T-cell (primary cell): ENCODE data around the gene CARMIL3. TPM values are rescaled to one million over a fixed set of nuclear protein-coding genes. Genes with fewer than 3 reads are reported as not detected.
"Not testable (repeated sequence)": the region's sequence is repeated elsewhere in the genome, so short reads cannot be mapped to it uniquely, and the experiment has no call there.

Source experiments
- ATAC-seq, 4 experiments: fragments of 200-7000 bp in 3 of 4; fragments of 150-1000 bp in 1 of 4; cut with Tn5 transposase; replicated peaks in 1 of 4; 1 replicate in 3 of 4; 2 replicates in 1 of 4; pipeline ENCODE4 v1.10.0; 2021; ENCODE audit warnings: moderate library complexity in 3 of 4, mild to moderate bottlenecking in 2 of 4, moderate number of reproducible peaks in 1 of 4
- CTCF ChIA-PET, 2 donors: fragments of 300-600 bp; sonication (Branson Sonifier 250); formaldehyde crosslinking; loops; one replicate each; lab custom pipeline; 2022; ENCODE audit warnings: antibody characterized with exemption in 2 of 2; lab: Charles Lee
- POLR2A ChIA-PET, 2 donors: fragments of 300-600 bp; sonication (Branson Sonifier 250); formaldehyde crosslinking; loops; one replicate each; lab custom pipeline; 2022; ENCODE audit warnings: antibody characterized with exemption in 2 of 2; lab: Charles Lee
- DNase-seq, 35 experiments: peaks; one replicate each; pipeline versions ENCODE4 v3.0.0 to v3.0.0-alpha.2; 2013 to 2023
- H3K27ac ChIP-seq: one replicate; pipeline ENCODE4 v1.5.1; 2013; ENCODE audit warnings: low read length
- H3K27me3 ChIP-seq, 2 experiments: replicated peaks in 1 of 2; 1 replicate in 1 of 2; 2 replicates in 1 of 2; pipeline versions ENCODE4 v1.6.1 to v1.7.0; 2013; ENCODE audit warnings: low read length in 1 of 2, mixed read lengths in 1 of 2; ENCODE audit not compliant: control insufficient read depth in 2 of 2, insufficient read depth in 2 of 2; ENCODE audit errors: extremely low read depth in 1 of 2
- H3K36me3 ChIP-seq, 2 donors: 1 replicate in 1 of 2; 2 replicates in 1 of 2; pipeline versions ENCODE4 v1.6.1 to v1.7.0; 2013; ENCODE audit warnings: low read length in 1 of 2; ENCODE audit not compliant: control insufficient read depth in 2 of 2, insufficient read depth in 1 of 2; ENCODE audit errors: extremely low read depth in 1 of 2
- H3K4me1 ChIP-seq, 2 experiments: 1 replicate in 1 of 2; 2 replicates in 1 of 2; pipeline versions ENCODE4 v1.6.1 to v1.7.0; 2013; ENCODE audit warnings: low read length in 2 of 2, mixed read lengths in 1 of 2; ENCODE audit not compliant: insufficient read depth in 2 of 2, control insufficient read depth in 1 of 2; ENCODE audit errors: extremely low read depth in 1 of 2
- H3K4me3 ChIP-seq, 2 donors: 1 replicate in 1 of 2; 2 replicates in 1 of 2; pipeline versions ENCODE4 v1.5.1 to v1.7.0; 2013; ENCODE audit warnings: mild to moderate bottlenecking in 2 of 2, low read length in 1 of 2, moderate library complexity in 1 of 2; ENCODE audit not compliant: control insufficient read depth in 1 of 2; ENCODE audit errors: extremely low read depth in 1 of 2
- H3K9me3 ChIP-seq: 2 replicates; pipeline ENCODE4 v1.7.0; 2013
- H3K27ac Mint-ChIP-seq, 2 donors: one replicate each; pipeline ENCODE4 v1.8.0; 2020 to 2021; ENCODE audit warnings: mild to moderate bottlenecking in 2 of 2, mixed read lengths in 2 of 2
- H3K27me3 Mint-ChIP-seq, 2 donors: one replicate each; pipeline ENCODE4 v1.8.0; 2021 to 2022; ENCODE audit warnings: mixed read lengths in 2 of 2
- H3K36me3 Mint-ChIP-seq: one replicate; pipeline ENCODE4 v1.8.0; 2021; ENCODE audit warnings: mixed read lengths
- H3K4me1 Mint-ChIP-seq, 3 donors: one replicate each; pipeline ENCODE4 v1.8.0; 2020 to 2022; ENCODE audit warnings: mixed read lengths in 3 of 3, mild to moderate bottlenecking in 1 of 3
- H3K4me3 Mint-ChIP-seq, 3 donors: one replicate each; pipeline ENCODE4 v1.8.0; 2020 to 2022; ENCODE audit warnings: mild to moderate bottlenecking in 3 of 3, mixed read lengths in 3 of 3, moderate library complexity in 3 of 3
- H3K9me3 Mint-ChIP-seq, 3 donors: one replicate each; pipeline ENCODE4 v1.8.0; 2020 to 2022; ENCODE audit warnings: mixed read lengths in 3 of 3
- WGBS: methylation state at CpG from one replicate; pipeline ENCODE4 v1.1.5; 2013; ENCODE audit warnings: missing lambda C conversion rate; ENCODE audit not compliant: insufficient coverage; 5-methylcytosine and 5-hydroxymethylcytosine counted together
- total RNA-seq, 35 experiments: library from RNA in 6 of 35; stranded (reverse) in 6 of 35; fragments of 120-200 nt in 1 of 35; gene quantifications; one replicate each; pipeline versions ENCODE4 v1.2.1 to v1.2.4 and lab custom pipeline; 2013 to 2026

Gene CARMIL3
- total RNA-seq, 5 donors from 2014 or later (not counting 1 experiment from before 2014, with no cell fraction given) = 0.38 to 1.9 (median 0.59) TPM

DNA sequence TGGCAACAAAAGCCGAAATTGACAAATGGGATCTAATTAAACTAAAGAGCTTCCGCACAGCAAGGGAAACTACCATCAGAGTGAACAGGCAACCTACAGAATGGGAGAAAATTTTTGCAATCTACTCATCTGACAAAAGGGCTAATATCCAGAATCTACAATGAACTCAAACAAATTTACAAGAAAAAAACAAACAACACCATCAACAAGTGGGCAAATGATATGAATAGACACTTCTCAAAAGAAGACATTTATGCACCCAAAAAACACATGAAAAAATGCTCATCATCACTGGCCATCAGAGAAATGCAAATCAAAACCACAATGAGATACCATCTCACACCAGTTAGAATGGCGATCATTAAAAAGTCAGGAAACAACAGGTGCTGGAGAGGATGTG lies 22.1 kb upstream of the CARMIL3 start:
- WGBS = no CpG with 5 or more reads among the region's 3 CpGs
- H3K27ac ChIP-seq, H3K4me1 ChIP-seq, H3K27ac Mint-ChIP-seq, POLR2A ChIA-PET, H3K4me3 Mint-ChIP-seq, H3K9me3 ChIP-seq, H3K36me3 ChIP-seq, DNase-seq, CTCF ChIA-PET, H3K4me1 Mint-ChIP-seq, H3K4me3 ChIP-seq, H3K27me3 Mint-ChIP-seq, H3K36me3 Mint-ChIP-seq, ATAC-seq, H3K27me3 ChIP-seq: not testable (repeated sequence)
- H3K9me3 Mint-ChIP-seq = peaks cover 3 to 16% (median 13%) of the 10 kb centered on the region in 3 donors

DNA sequence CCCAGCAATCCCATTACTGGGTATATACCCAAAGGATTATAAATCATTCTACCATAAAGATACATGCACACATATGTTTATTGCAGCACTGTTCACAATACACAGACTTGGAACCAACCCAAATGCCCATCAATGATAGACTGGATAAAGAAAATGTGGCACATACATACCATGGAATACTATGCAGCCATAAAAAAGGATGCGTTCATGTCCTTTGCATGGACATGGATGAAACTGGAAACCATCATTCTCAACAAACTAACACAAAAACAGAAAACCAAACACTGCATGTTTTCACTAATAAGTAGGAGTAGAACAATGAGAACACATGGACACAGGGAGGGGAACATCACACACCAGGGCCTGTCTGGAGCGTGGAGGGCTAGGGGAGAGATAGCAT lies 20.5 kb upstream of the CARMIL3 start:
- H3K4me3 ChIP-seq, H3K4me3 Mint-ChIP-seq, H3K27me3 Mint-ChIP-seq, H3K36me3 Mint-ChIP-seq, POLR2A ChIA-PET, ATAC-seq, H3K27me3 ChIP-seq, H3K27ac ChIP-seq, DNase-seq, H3K9me3 ChIP-seq, CTCF ChIA-PET, H3K27ac Mint-ChIP-seq, H3K36me3 ChIP-seq, H3K4me1 ChIP-seq: not testable (repeated sequence)
- Mint-ChIP-seq H3K4me1 (peaks cover 3 to 12% (median 4%) of the 10 kb centered on the region in 3 donors), H3K9me3 (peaks cover 3 to 16% (median 13%) of the 10 kb centered on the region in 3 donors)
- WGBS = no CpG with 5 or more reads among the region's 2 CpGs

DNA sequence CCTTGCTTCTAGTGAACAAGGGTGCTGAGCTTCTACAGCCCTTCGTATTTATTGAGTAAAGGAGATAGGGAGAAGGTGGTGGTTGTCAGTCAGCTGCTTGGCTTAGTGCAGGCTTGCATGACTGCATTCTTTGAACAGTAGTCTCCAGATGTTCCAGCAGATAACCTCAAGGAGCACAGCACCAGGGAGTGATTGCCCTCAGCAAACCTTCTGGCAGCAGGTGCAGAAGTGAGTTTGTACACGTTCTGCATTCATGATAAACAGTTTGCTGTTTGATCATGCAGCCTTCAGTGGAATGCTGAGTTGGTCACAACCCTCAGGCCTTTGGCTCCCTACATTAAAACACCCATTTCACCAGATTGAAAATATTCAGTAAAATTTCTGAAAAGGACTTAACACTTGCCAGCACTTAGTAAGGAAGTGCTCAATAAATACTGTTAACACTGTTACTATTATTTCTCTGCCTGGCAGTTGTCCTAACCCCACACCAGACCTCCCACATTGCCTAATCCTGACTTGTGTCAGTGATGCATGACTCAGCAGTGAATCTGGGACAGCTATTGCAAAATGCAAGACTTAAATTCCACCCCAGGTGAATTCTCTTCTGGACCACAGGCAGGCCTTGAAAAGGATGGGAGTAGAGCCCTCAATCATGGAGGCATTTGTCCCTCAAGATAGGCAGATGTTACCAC lies 18.9 kb upstream of the CARMIL3 start:
- H3K27ac Mint-ChIP-seq = no peak overlapping the region
- peaks cover 10 to 20% (median 10%) of the 10 kb centered on the region in 3 donors for H3K4me1 Mint-ChIP-seq
- H3K4me3 Mint-ChIP-seq = no peak overlapping the region
- H3K27me3 Mint-ChIP-seq = peaks cover 0 to 3% of the 10 kb centered on the region in 2 donors
- 87% methylated on average over 2 of the region's 2 CpGs for WGBS
- H3K27ac ChIP-seq = no peak overlapping the region
- H3K9me3 ChIP-seq = no peaks in the 10 kb centered on the region
- DNase-seq (no peak), ATAC-seq (no peak)
- H3K36me3 ChIP-seq = no peaks in the 10 kb centered on the region
- H3K9me3 Mint-ChIP-seq = peaks cover 3 to 16% (median 13%) of the 10 kb centered on the region in 3 donors
- H3K4me1 ChIP-seq = peaks cover 0 to 11% of the 10 kb centered on the region in 2 experiments
- no peaks in the 10 kb centered on the region for H3K36me3 Mint-ChIP-seq
- no peaks in the 10 kb centered on the region for H3K27me3 ChIP-seq
- no peak overlapping the region for H3K4me3 ChIP-seq
- POLR2A ChIA-PET = interaction anchor here (0.7 kb wide), 2 partner anchors 18 to 86 kb away, joined by 3 read pairs; no protein-coding TSS in a partner anchor
- CTCF ChIA-PET = no interaction called here

DNA sequence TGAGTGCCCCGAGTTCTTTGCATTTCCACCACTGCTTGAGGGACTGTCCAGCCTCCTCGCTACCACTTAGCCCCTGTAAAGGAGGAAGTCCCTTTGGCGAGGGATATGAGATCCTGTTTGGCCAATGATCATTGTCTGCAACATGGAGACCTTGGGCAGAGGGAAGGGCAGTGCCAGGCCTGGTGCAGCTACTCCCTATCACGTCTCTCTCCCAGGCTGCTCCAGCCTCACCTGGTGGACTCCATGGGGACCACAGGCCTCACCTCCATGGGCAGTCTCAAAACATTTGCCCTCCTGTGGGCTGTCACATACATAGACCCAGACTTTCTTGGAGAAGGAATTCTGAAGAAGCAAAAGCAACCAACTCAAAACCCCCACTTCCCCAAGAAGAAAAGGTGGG lies 16.0 kb upstream of the CARMIL3 start:
- CTCF ChIA-PET, H3K36me3 Mint-ChIP-seq, POLR2A ChIA-PET, H3K27me3 ChIP-seq, H3K9me3 ChIP-seq, H3K36me3 ChIP-seq, H3K27me3 Mint-ChIP-seq, H3K27ac ChIP-seq, DNase-seq: not testable (repeated sequence)
- Mint-ChIP-seq H3K27ac (peak overlapping the region; percentile 66 to 76), H3K4me1 (peaks cover 10 to 20% (median 10%) of the 10 kb centered on the region in 3 donors), H3K9me3 (peaks cover 3 to 16% (median 11%) of the 10 kb centered on the region in 3 donors), H3K4me3 (peak overlapping the region; percentile 88 to 94 (median 89))
- Histone ChIP-seq H3K4me3 (peak overlapping the region in 1 of 2 donors; percentile 70), H3K4me1 (peaks cover 0 to 11% of the 10 kb centered on the region in 2 experiments)
- peak; percentile 3 to 9 (median 8) for ATAC-seq
- WGBS = no CpG with 5 or more reads among the region's 4 CpGs

DNA sequence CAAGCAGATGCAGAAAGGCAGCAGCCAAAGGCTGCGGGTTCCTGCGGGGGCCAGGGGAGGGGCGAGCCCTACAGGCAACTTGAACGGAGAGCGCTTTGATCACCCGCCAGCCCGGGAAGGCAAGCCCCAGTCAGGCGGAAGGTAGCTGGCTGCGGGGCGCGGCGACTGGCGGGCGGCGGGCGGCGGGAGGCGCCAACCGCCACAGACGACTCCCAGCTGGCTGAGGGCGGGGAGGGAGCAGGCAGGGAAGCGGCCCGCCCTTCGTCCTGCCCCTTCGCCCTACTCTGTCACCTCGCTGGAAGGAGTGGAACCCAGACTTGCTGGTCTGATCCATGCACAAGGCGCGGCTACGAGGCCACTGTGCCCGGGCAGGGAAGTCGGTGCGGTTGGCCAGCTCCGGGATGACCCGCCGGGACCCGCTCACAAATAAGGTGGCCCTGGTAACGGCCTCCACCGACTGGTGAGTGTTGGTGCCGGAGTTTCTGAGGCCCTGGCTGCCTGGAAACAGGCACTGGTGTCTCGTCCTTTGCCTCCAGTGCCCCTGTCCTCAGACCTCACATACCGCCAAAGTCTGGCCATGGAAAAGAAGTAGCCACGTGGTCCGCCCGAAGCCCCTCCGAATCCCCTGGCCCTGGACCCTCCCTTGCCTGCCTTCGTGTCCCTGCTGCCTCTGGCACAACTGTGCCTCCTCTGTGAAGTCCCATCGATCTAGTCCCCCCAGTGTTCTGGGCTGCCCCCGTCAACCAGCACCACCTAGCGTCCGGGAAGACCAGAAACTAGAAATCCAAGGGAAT lies 15.4 kb upstream of the CARMIL3 start:
- Histone ChIP-seq H3K27me3 (no peaks in the 10 kb centered on the region), H3K4me1 (peaks cover 0 to 11% of the 10 kb centered on the region in 2 experiments), H3K27ac (peak overlapping the region; percentile 61), H3K9me3 (no peaks in the 10 kb centered on the region), H3K4me3 (peak overlapping the region; percentile 69 to 70), H3K36me3 (no peaks in the 10 kb centered on the region)
- peak overlapping the region; percentile 89 for H3K27ac Mint-ChIP-seq
- DNase-seq (peak; percentile 41 to 76 (median 57)), ATAC-seq (peak; percentile 85 to 86 (median 86))
- H3K9me3 Mint-ChIP-seq = peaks cover 2 to 14% (median 10%) of the 10 kb centered on the region in 3 donors
- H3K4me3 Mint-ChIP-seq = peak overlapping the region; percentile 88 to 94 (median 89)
- H3K4me1 Mint-ChIP-seq = peaks cover 10 to 20% (median 10%) of the 10 kb centered on the region in 3 donors
- under 1% methylated on average over 48 of the region's 50 CpGs for WGBS
- CTCF ChIA-PET = interaction anchor here in 1 of 2 donors (0.8 kb wide), 1 partner anchor 72 kb away, joined by 3 read pairs; no protein-coding TSS in a partner anchor
- H3K27me3 Mint-ChIP-seq = no peaks in the 10 kb centered on the region
- no peaks in the 10 kb centered on the region for H3K36me3 Mint-ChIP-seq
- POLR2A ChIA-PET = no interaction called here

DNA sequence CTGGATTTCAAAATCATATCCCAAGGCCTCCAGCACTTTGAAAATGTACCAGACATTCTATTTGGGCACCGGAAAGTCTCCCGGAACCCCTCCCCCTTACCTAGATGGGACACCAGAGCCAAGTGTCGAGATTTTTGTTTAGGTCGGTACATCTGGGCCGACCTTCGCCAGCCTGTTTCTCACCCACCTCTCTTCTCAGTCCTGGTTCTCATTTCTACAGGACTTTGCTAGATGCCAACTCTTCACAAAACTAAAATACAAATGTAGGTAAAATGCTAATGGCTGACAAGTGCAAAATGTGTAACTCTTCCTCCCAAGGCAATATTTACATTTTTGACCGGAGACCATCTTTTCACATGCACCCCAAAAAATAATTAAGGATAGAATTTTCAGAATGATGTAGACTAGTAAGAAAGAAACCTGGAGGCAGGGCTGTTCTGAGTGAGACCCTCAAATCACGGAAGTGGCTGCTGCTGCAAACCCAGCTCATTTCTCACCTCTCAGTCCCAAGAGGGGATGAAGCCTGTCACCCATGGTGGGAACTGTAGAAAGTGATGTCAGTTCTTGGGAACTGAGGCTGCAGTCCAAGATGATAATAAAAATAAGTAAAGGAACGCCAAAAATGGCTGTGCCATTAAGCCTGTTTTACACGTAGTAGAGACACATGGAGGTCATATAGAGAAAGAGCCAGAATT lies 14.7 kb upstream of the CARMIL3 start:
- H3K27ac ChIP-seq = peak overlapping the region; percentile 61
- CTCF ChIA-PET = interaction anchor here in 1 of 2 donors (0.8 kb wide), 1 partner anchor 71 kb away, joined by 3 read pairs; no protein-coding TSS in a partner anchor
- 43% methylated on average over 4 of the region's 10 CpGs for WGBS
- ATAC-seq, H3K27me3 ChIP-seq, H3K27me3 Mint-ChIP-seq, H3K9me3 Mint-ChIP-seq, H3K36me3 Mint-ChIP-seq, H3K36me3 ChIP-seq, POLR2A ChIA-PET, H3K9me3 ChIP-seq, DNase-seq: not testable (repeated sequence)
- Mint-ChIP-seq H3K27ac (peak overlapping the region; percentile 89), H3K4me1 (peaks cover 10 to 20% (median 10%) of the 10 kb centered on the region in 3 donors), H3K4me3 (peak overlapping the region; percentile 88 to 94 (median 89))
- peak overlapping the region in 1 of 2 donors; percentile 70 for H3K4me3 ChIP-seq
- peaks cover 0 to 11% of the 10 kb centered on the region in 2 experiments for H3K4me1 ChIP-seq
